ENCODE data around the gene SMARCD1.

Gene SMARCD1

GRCh38 chr12:50069539-50069938, 15.6 kb upstream of the SMARCD1 start:
- H3K36me3 ChIP-seq (ENCODE audit: control insufficient read depth, insufficient read depth, low read length): no peaks in the 10 kb centered on the region
- H3K4me3 ChIP-seq (replicated peaks; ENCODE audit: low read depth, low read length): no peak overlapping the region
- H3K27me3 ChIP-seq (replicated peaks; ENCODE audit: control insufficient read depth, insufficient read depth, low read length): peaks cover 2% of the 10 kb centered on the region
- TF ChIP-seq CTCF (IDR thresholded peaks at IDR 0.05; ENCODE audit: insufficient read depth, low read length, poor library complexity, severe bottlenecking): no peak
- DNase-seq (ENCODE audit: extremely low read depth, insufficient read length): no peak

- no peaks in the 10 kb centered on the region for H3K36me3 ChIP-seq (ENCODE audit: control insufficient read depth, insufficient read depth, low read length)
- H3K27me3 ChIP-seq (replicated peaks; ENCODE audit: control insufficient read depth, insufficient read depth, low read length): peaks cover 2% of the 10 kb centered on the region; the same call in 1 of the 2 replicates
- TF ChIP-seq CTCF (IDR thresholded peaks at IDR 0.05; ENCODE audit: insufficient read depth, low read length, poor library complexity, severe bottlenecking): peak; percentile 96
- no peak overlapping the region for H3K4me3 ChIP-seq (replicated peaks; ENCODE audit: low read depth, low read length)
- no peak for DNase-seq (ENCODE audit: extremely low read depth, insufficient read length)
These were observed 14.7 kb upstream of the SMARCD1 start for GRCh38 chr12:50070314-50071060.

DNA sequence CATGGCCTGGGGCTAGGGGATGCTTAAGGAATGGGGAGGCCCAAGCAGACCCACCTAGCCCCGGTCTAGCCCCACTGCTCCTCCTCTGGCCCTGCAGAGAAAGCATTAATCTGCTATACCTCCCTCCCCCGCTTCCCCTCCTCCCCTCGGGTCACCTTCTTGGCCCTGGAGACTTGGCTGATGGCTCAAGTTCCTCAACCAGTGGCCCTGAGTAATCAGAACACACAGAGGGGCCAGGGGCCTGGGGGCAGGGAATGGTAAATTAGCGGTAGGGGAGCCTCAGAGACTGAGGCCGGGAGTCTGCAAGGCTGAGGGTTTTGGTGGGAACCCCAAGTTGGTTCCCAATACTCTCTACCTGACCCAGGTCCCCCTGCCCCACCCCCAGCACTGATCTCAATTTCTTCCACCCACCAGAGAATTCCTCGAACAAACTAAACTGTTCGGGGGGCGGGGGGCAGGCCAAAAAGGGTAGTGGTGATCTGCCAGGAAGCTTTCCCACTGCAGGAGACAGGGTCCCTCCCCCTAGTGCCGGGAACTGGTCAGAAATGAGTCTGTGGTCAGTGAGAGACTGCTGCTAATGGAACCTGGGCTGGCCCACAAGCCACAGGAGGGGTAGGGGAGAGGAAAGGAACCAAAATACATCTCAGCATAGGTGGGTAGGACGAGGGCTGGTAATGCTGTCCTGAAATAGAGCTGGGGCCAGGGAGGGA, 12.8 kb upstream of the SMARCD1 start:
- TF ChIP-seq CTCF (IDR thresholded peaks at IDR 0.05; ENCODE audit: insufficient read depth, low read length, poor library complexity, severe bottlenecking): no peak
- DNase-seq (ENCODE audit: extremely low read depth, insufficient read length): no peak
- H3K27me3 ChIP-seq (replicated peaks; ENCODE audit: control insufficient read depth, insufficient read depth, low read length): peaks cover 2% of the 10 kb centered on the region; the same call in 1 of the 2 replicates
- H3K36me3 ChIP-seq (ENCODE audit: control insufficient read depth, insufficient read depth, low read length): no peaks in the 10 kb centered on the region
- H3K4me3 ChIP-seq (replicated peaks; ENCODE audit: low read depth, low read length): no peak overlapping the region

- Histone ChIP-seq H3K36me3 (ENCODE audit: control insufficient read depth, insufficient read depth, low read length) (no peaks in the 10 kb centered on the region), H3K27me3 (replicated peaks; ENCODE audit: control insufficient read depth, insufficient read depth, low read length) (peaks cover 2% of the 10 kb centered on the region; the same call in 1 of the 2 replicates), H3K4me3 (replicated peaks; ENCODE audit: low read depth, low read length) (no peak overlapping the region)
- DNase-seq (ENCODE audit: extremely low read depth, insufficient read length): no peak
- no peak for TF ChIP-seq CTCF (IDR thresholded peaks at IDR 0.05; ENCODE audit: insufficient read depth, low read length, poor library complexity, severe bottlenecking)
These were observed 11.9 kb upstream of the SMARCD1 start for GRCh38 chr12:50073206-50073605.

DNA sequence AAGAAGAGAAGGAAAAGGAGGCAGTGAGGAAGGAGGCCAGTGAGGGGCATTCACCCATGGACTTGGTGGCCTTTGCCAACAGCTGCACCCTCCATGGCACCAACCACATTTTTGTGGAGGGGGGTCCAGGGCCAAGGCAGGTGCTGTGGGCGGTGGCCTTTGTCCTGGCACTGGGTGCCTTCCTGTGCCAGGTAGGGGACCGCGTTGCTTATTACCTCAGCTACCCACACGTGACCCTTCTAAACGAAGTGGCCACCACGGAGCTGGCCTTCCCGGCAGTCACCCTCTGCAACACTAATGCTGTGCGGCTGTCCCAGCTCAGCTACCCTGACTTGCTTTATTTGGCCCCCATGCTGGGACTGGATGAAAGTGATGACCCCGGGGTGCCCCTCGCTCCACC, 11.4 kb upstream of the SMARCD1 start:
- no peak for DNase-seq (ENCODE audit: extremely low read depth, insufficient read length)
- Histone ChIP-seq H3K27me3 (replicated peaks; ENCODE audit: control insufficient read depth, insufficient read depth, low read length) (peaks cover 2% of the 10 kb centered on the region; the same call in 1 of the 2 replicates), H3K36me3 (ENCODE audit: control insufficient read depth, insufficient read depth, low read length) (no peaks in the 10 kb centered on the region), H3K4me3 (replicated peaks; ENCODE audit: low read depth, low read length) (no peak overlapping the region)
- TF ChIP-seq CTCF (IDR thresholded peaks at IDR 0.05; ENCODE audit: insufficient read depth, low read length, poor library complexity, severe bottlenecking): no peak
